NAMALWA (cell line): ENCODE results near the gene AK3.
"Not testable (repeated sequence)": the region's sequence is repeated elsewhere in the genome, so short reads cannot be mapped to it uniquely, and the experiment has no call there.

Source experiments
- DNase-seq: peaks from one replicate; pipeline ENCODE4 v3.0.0-alpha.2; 2015; ENCODE audit warnings: low spot score

Gene AK3

GRCh38 chr9:4740638-4741364 is at the start of gene AK3:
AK3 (minus strand) TSS chr9:4741202; CDS start chr9:4741087, 115 bp downstream.
- DNase-seq = peak; percentile 90

- no peak for DNase-seq
Measured at GRCh38 chr9:4788703-4789102, 47.7 kb upstream of the AK3 start.

DNA sequence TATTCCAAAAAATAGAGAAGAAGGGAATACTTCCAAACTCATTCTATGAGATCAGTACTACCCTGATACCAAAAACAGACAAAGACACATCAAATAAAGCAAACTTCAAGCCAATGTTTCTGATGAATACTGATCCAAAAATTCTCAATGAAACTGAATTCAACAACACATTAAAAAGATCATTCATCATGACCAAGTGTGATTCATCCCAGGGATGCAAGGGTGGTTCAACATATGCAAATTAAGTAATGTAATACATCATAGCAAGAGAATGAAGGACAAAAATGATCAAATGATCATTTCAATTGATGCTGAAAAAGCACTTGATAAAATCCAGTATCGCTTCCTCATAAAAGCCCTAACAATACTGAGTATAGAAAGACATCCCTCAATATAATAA is 46.9 kb upstream of the AK3 start:
- DNase-seq = no peak

DNA sequence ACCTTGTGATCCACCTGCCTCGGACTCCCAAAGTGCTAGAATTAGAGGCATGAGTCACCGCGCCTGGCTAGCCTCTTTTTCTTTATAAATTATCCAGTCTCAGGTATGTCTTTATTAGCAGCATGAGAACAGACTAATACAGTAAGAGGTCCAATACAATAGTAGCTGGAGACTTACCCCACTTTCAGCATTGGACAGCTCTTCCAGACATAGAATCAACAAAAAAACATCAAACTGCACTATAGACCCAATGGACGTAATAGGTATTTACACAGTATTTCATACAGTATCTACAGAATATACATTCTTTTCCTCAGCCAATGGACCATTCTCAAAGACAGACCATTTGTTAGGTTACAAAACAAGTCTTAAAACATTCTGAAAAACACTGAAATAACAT is 45.6 kb upstream of the AK3 start:
- no peak for DNase-seq

DNA sequence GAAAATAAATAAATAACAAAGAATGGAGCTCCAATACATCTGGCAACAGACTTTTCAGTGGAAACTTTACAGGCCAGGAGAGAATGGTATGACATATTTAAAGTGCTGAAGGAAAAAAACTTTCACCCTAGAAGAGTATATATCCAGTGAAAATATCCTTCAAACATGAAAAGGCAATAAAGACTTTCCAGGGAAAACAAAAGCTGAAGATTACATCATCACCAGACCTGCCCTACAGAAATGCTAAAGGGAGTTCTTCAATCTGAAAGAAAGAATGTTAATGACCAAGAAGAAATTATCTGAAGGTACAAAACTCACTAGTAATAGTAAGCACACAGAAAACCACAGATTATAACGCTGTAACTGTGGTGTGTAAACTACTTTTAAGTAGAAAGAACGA is 43.4 kb upstream of the AK3 start:
- DNase-seq = no peak

DNA sequence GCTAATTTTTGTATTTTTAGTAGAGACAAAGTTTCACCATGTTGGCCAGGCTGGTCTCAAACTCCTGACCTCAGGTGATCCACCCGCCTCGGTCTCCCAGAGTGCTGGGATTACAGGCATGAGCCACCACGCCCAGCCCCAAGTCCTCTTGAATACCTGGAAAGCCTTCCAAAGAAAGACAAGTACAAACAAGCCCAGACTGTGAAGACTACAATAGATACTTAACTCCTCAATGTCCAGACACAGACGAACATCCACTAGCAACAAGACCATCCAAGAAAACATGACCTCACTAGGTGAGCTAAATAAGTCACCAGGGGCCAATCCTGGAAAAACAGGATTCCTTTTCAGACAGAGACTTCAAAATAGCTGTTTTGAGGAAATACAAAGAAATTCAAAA is 42.2 kb upstream of the AK3 start:
- not testable (repeated sequence) for DNase-seq

DNA sequence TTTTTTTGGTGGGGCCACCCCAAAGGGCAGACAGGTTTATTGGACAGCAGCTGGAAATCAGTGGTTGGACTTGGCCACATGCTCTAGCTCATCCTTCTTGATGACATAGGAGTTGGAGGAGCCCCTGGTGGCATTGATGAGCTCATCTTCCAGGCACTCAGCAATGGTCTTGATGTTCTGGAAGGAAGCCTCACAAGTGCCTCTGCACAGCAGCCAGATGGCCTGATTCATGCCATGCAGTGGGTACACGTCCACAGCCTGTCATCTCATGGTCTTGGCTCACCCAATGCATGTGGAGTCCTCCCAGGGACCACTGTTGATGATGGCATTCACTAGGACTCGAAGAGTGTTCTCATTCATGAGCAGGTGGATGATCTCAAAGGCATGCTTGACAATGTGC is 40.4 kb upstream of the AK3 start:
- no peak for DNase-seq

DNA sequence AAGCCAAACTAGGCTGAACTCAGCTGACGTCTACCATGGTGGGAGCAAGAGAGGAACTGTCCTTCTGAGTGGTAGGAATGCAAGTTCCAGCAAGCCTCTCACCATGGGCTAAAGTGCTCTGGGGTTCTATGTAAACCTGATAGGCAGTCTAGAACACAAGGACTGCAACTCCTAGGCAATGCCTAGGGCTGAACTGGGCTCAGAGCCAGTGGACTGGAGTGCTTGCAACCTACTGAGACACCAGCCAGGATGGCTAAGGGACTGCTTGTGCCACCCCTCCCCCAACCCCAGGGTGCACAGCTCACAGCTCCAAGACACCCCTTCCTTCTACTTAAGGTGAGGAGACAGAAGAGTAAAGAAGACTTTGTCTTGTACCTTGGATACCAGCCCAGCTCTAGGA is 39.6 kb upstream of the AK3 start:
- DNase-seq = no peak

DNA sequence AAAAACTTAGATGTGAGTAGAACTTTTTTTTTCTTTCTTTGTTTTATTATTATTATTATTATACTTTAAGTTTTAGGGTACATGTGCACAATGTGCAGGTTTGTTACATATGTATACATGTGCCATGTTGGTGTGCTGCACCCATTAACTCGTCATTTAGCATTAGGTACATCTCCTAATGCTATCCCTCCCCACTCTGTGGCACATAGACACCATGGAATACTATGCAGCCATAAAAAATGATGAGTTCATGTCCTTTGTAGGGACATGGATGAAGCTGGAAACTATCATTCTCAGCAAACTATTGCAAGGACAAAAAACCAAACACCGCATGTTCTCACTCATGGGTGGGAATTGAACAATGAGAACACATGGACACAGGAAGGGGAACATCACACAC is 34.0 kb upstream of the AK3 start:
- not testable (repeated sequence) for DNase-seq

DNA sequence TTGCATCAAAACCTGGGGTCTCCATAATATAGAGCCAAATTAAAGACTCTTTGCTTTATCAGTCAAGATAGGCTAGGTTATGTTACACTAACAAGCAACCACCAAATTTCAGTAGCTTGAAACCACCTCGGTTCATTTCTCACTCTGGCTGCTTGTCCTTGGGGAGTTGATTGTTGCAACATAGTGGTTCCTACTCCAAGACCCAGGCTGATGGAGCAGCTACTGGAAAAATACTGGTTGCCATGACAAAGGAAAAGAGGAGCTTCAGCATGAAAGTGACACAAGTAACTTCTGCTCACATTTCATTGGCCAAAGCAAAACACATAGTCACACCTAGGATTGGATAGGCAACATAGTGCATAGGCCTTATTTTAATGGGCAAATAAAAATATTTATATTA is 33.2 kb upstream of the AK3 start:
- no peak for DNase-seq

DNA sequence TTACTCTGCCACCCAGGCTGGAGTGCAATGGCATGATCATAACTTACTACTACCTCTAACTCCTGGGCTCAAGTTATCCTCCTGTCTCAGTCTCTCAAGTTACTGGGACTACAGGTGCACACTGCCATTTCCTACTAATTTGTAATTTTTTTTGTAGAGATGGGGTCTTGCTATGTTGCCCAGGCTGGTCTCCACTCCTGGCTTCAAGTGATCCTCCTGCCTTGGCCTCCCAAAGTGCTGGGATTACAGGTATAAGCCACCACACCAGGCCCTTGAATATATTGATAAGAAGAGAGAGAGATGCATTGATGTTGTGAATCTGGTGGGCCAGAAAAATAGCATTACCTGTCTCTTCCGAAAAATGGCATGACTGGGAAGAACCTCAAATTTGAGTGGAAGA is 30.8 kb upstream of the AK3 start:
- DNase-seq = no peak

DNA sequence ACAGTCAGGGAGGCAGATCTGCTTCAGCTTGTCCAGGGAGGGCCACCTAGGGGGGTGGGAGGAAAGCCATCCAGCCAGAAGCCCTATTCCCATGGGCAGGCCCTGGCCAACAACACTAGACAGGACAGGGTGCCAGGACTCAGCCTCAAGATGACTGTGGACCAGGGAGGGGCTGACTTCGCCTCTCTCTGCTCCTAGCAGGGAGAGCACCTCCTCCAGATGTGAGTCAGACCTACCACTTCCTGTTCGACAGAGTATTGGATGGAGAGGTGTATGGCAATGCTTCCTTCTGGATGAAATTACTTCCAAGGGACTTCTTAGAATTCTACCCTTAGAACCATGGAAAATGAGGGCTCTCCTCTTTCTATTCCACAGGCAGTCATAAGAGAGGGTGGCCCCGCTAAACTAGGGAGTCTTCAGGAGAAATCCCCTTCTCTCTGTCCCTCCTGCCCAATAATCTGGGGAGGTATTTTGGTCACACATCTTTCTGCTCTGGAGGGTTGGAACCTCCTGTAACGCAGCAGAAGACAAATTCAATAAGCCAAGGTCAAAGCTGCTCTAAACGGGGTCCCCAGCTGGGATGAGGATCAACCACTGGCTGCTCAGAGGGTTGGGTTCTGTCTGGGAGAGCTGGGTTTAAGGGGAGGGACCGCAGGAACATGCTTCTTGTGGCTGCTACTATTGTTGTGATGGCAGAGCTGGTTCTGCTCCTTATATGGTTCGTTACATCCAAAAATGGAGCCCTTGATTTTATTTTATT is 28.5 kb upstream of the AK3 start:
- DNase-seq = no peak

DNA sequence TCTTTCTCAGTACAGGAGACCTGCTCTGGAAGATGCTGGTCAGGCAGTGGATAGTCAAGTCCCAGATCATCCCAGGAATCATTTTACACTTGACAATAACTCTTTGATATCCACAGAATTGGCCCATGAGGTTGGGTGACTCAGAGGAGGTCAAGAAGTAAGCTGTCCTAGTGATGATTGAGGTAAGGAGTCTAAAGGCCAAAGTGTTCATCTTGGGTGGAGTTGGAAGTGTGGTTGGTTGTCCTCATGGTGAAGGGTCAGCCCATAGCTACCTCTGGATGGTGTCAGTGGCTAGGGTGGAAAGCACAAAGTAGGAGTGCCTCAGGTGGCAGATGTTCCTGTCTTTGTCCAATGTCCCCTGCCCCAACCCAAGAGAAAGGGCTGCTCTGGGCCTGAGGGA is 27.7 kb upstream of the AK3 start:
- DNase-seq = no peak

DNA sequence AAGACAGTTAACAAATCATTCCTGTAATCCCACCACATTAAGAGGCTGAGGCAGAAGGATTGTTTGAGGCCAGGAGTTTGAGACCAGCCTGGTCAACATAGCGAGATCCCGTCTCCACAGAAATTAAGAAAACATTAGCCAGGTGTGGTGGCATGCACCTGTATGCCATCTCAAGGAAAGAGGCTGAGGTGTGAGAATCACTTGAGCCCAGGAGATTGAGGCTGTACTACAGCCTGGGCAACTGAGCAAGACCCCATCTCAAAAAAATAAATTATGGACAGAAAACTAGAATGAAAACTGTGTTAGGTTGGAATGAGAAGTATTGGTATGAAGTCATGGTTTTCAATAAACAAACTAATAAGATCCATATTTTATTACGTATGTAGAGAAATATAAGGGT is 23.0 kb upstream of the AK3 start:
- DNase-seq = no peak

GRCh38 chr9:4762886-4763541 is 22.0 kb upstream of the AK3 start:
- no peak for DNase-seq

GRCh38 chr9:4762108-4762885 is 21.3 kb upstream of the AK3 start:
- peak; percentile 87 for DNase-seq

DNA sequence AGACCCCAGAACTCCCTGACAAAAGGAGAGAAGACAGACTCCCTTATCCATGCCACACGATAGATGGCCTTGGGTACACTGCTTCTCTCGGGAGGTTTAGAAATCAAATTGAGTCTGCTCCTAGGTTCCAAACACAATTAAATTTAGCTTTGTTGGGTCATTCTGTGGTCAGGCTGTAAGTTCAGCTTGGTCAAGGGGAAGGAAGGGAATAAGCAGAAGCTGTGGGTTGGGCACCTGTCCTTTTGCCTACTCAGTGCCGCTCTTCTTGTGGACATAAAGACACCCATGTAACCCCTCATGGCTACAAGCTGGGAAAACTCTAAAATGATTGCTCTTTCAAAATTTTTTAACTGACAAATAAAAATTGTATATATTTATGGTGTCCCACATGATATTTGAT is 19.1 kb upstream of the AK3 start:
- no peak for DNase-seq

GRCh38 chr9:4756420-4756819 is 15.4 kb upstream of the AK3 start:
- DNase-seq = no peak

DNA sequence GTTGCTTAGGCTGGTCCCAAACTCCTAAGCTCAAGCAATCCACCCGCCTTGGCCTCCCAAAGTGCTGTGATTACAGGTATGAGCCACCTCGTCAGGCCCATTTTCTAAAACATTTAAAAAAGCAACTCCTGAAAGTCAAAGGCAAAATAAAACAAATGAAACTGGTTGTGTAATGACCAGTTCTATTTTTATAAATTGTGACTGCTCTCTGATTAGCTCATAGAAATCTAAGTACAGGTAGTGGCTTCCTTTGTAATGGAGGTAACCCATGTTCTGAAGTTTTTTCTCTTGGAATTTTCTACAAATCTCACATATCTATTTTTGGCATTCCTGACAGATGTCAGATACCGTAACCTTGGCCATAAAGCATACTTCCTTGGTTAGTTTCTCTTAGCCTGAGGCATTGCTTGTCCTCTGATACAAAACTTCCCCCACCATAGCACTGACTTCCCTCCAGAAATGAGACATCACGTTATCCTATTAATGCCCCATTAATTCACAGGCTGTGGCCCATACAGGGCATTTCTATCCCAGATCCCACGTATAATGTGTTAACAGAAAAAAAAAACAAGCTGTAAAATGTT is 14.1 kb upstream of the AK3 start:
- no peak for DNase-seq

- not testable (repeated sequence) for DNase-seq
Measured at GRCh38 chr9:4754530-4754929, 13.5 kb upstream of the AK3 start.

- DNase-seq = peak; percentile 73
Measured at GRCh38 chr9:4750023-4750673, 9.1 kb upstream of the AK3 start.

- DNase-seq = no peak
Measured at GRCh38 chr9:4748612-4749011, 7.6 kb upstream of the AK3 start.
